Measurements from ENCODE around the gene SPP2.

- TF ChIP-seq GATA1 (IDR thresholded peaks at IDR 0.05; ENCODE audit: low read depth, low read length) (no peak), POLR2A (IDR thresholded peaks at IDR 0.05; ENCODE audit: low read length) (no peak)
These were observed 25.0 kb downstream of the SPP2 start for GRCh38 chr2:234075518-234075915.
